GM19452 (cell line): ENCODE measurements around the gene ZBTB8OS.
A peak's percentile ranks its signal among the peaks of the same experiment; 100 is the strongest.
"Not testable (repeated sequence)": the region's sequence is repeated elsewhere in the genome, so short reads cannot be mapped to it uniquely, and the experiment has no call there.

ENCODE experiments used
- ATAC-seq: cut with Tn5 transposase; IDR thresholded peaks from one replicate; pipeline ENCODE4 v1.9.1; 2021; ENCODE audit not compliant: unreplicated experiment

The ZBTB8OS gene

DNA sequence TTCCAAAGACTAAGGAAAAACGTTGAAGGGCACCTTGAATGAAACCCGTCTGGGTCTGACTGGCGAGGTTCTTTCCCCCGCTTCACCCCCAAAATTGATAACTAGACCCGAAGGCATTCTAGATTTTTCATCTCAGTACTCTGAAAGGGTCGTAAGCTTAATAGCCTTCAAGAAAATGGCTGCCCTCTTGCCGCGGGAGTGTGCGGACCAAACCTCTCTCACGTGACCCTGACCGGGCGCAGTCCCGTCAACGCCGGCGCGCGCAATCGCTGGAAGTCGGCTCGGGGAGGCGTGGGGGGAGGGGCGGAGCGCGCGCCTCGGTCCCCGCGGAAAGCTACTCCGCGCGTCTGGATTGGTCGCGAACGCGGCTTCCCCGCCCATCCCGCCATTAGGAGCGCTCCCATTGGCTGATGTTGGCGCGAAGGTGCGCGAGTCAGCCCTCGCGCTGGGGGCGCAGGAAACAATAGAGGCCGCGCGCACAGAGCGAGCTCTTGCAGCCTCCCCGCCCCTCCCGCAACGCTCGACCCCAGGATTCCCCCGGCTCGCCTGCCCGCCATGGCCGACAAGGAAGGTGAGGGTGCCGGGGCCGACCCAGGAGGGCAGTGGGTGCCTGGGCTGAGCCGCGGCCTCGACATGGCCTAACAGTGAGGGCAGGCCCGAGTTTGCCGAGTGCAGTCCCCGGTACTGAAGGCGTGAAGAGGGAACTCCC lies 556 bp upstream of the ZBTB8OS start, which contains the start of gene RBBP4:
TSS of gene RBBP4 (plus strand) at position 457 of the 709 bp plus-strand sequence. CDS start at position 556, 99 bp downstream.
- peak; percentile 83 for ATAC-seq

DNA sequence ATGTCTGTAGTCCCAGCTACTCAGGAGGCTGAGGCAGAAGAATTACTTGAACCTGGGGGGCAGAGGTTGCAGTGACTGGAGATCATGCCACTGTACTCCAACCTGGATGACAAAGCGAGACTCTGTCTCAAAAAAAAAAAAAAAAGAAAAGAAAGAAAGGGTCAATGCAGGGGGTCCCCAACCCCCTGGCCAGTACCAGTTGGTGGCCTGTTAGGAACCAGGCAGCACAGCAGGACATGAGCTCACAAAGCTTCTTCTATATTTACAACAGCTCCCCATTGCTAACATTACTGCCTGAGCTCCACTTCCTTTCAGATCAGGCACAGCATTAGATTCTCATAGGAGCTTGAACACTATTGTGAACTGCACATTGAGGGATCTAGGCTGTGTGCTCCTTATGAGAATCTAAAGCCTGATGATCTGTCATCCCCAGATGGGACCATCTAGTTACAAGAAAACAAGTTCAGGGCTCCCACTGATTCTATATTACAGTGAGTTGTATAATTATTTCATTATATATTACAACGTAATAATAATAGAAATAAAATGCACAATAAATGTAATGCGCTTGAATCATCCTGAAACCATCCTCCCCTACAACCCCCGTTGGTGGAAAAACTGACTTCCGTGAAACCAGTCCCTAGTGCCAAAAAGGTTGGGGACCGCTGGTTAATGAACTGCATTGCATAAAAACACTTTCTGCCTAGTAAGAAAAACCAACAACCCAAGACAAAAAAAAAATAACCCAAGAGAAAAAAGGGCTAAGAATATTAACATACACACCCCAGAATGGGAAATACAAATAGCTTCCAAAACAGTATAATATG lies 2.8 kb downstream of the ZBTB8OS start:
- no peak for ATAC-seq

- ATAC-seq = no peak
Measured at GRCh38 chr1:32644426-32644825, 5.9 kb downstream of the ZBTB8OS start.

DNA sequence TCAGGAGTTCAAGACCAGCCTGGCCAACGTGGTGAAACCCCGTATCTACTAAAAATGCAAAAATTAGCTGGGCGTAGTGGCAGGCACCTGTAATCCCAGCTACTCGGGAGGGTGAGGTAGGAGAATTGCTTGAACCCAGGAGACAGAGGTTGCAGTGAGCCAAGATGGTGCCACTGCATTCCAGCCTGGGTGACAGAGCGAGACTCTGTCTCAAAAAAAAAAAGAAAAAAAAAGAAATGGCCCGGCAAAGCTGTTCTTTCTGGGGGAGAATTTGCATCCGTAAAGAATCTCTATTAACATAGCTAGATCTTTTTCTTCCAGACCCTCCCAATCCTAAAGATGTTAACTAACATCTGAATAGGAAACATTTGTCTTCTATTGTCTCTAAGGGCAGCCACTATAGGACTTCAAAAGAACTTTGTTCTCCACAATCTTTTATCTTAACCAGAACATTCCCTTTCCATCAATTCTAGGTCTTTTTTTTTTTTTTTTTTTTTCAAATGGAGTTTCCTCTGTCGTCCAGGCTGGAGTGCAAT lies 8.0 kb downstream of the ZBTB8OS start:
- not testable (repeated sequence) for ATAC-seq

- no peak for ATAC-seq
Measured at GRCh38 chr1:32639489-32640075, 10.8 kb downstream of the ZBTB8OS start.

DNA sequence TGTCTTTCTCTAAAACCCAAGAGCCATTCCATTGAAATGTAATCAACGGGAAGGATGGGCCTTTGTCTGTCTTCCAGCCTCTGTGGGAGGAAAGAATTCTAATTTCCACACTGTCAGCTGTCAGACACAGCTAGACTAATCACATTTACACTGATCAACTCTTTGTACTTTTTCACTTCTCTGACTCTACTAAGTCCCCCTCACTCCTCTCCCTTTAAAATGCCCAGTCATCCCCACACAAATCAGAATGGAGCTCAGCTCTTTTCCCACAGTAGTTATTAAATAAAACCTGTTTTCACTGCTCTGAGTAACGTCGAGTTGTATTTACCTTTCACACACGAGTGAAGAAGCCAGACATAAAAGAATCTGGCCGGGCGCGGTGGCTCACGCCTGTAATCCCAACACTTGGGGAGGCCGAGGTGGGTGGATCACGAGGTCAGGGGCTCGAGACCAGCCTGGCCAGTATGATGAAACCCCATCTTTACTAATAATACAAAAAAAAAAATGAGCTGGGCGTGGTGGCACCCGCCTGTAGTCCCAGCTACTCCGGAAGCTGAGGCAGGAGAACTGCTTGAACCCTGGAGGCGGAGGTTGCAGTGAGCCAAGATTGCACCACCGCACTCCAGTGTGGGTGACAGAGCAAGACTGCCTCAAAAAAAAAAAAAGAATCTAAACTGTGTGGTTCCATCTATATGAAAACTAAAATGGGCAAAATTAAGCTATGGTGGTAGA lies 13.3 kb downstream of the ZBTB8OS start:
- ATAC-seq = no peak

- no peak for ATAC-seq
Measured at GRCh38 chr1:32635508-32636277, 14.7 kb downstream of the ZBTB8OS start.

DNA sequence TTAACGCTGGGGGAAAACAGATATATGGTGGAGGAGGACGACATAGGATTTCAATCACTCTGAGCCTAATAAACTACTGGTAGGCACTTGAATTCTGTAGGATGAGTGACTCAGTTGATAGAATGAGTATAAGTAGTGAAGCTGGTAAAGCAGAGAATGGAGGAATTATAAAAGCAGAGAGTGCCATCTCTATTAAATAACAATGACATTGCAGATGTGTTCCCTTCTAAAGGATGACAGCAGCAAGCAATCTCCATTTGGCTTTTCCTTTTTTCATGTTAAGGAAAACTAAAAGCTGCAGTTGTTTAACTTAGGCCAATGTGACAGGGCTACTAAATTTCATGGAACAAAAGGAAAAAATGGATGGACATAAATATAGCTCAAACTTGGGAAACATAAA lies 17.5 kb downstream of the ZBTB8OS start:
- no peak for ATAC-seq

GRCh38 chr1:32630173-32630572 lies 20.2 kb downstream of the ZBTB8OS start:
- ATAC-seq = not testable (repeated sequence)

DNA sequence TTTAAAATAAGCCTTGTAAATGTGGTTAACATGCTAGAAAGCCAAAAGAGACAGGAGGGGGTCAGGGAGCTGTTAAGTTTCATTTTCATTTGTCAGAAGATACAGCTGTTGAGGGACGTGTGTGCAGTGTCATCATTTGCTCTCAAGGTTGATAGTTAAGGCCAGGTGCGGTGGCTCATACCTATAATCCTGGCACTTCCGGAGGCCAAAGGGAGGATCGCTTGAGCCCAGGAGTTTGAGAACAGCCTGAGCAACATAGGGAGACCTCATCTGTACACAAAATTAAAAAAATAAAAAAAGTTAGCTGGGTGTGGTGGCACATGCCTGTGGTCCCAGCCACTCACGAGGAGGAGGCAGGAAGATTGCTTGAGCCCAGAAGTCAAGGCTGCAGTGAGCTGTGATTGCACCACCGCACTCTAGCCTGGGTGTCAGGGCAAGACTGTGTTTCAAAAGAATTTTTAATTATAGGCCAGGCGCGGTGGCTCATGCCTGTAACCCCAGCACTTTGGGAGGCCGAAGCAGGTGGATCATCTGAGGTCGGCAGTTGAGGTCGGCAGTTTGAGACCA lies 22.7 kb downstream of the ZBTB8OS start:
- ATAC-seq = peak; percentile 75

DNA sequence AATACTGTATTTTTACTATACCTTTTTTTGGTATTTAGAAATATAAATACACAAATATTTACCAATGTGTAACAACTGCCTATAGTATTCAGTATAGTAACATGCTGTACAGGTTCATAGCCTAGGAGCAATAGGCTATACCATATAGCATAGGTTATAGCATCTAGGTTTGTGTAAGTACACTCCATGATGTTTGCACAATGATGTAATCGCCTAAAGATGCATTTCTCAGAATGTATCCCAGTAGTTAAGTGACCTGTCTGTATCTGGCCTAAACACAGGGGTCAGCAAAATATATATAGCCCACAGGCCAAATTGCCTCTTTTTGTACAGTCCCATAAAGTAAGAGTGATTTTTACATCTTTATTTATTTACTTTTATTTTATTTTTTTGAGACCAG lies 24.2 kb downstream of the ZBTB8OS start:
- ATAC-seq = no peak

GRCh38 chr1:32623775-32624174 lies 26.6 kb downstream of the ZBTB8OS start:
- no peak for ATAC-seq

- ATAC-seq = no peak
Measured at GRCh38 chr1:32622806-32623681, 27.3 kb downstream of the ZBTB8OS start.

GRCh38 chr1:32622205-32622604 lies 28.1 kb downstream of the ZBTB8OS start:
- ATAC-seq = no peak

DNA sequence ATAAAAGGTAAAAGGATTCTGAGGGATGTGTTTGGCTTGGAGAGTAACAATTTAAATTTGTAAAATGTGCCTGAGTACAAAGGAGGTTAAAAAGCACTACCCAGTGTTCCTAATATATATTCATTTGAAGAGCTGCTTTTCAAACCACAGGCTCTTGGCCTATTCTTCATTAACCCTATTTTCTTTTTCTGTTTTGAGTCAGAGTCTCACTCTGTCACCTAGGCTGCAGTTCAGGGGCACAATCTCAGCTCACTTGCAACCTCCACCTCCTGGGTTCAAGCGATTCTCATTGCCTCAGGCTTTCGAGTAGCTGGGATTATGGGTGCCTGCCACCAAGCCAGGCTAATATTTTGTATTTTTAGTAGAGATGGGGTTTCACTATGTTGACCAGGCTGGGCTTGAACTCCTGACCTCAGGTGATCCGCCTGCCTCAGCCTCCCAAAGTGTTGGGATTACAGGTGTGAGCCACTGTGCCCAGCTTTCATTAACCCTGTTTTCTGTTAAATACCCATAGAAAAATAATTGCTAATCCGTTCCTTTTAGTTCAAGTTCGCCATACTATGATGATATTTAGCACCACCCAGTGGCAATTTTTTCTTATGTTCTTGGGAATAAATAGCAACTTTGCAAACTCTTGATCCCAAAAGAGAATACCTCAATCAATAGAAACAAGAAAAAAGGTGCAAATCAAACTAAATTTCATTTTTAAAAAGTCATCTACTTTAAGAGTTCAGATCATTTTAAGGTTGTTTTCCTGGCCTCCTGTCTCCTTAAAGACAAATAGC lies 30.5 kb downstream of the ZBTB8OS start:
- peak; percentile 63 for ATAC-seq

DNA sequence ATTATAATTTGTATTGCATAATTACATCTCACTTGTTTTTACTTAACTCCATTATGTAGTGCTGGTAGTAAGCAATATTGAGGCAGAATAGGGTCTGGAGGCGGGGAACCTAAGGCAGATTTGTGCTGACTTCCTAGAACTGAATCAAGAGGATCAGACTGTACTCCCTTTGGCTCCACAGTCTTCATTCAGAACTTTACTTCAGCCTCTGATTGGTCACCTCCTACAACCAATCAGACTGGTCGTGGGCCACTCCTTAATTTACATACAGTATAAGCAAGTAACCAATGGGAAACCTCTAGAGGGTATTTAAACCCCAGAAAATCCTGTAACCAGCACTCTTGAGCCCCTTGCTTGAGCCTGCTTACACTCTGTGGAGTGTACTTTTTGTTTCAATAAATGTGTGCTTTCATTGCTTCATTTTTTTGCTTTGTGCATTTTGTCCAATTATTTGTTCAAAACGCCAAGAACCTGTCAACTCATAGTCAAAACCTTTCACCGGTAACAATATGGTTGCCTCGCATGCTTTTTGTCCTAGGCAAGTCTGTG lies 31.6 kb downstream of the ZBTB8OS start:
- no peak for ATAC-seq

DNA sequence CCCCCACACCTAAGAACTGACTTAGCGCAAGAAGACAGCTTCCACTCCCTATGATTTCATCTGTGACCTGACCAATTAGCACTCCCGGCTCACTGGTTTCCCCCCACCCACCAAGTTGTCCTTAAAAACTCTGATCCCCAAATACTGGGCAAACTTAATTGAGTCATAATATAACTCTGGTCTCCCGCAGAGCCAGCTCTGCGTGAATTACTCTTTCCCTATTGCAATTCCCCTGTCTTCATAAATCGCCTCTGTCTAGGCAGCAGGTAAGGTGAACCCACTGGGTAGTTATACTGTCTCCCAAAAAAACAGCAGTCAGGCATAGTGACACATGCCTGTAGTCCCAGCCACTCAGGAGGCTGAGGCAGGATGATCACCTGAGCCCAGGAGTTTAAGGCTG lies 36.9 kb downstream of the ZBTB8OS start:
- ATAC-seq = no peak
